Mesendoderm (in vitro differentiated cells): ENCODE results near the gene RAB31.
"Not testable (repeated sequence)": the region's sequence is repeated elsewhere in the genome, so short reads cannot be mapped to it uniquely, and the experiment has no call there.

ENCODE experiments used
- DNase-seq: peaks from one replicate; pipeline ENCODE4 v3.0.0; 2013
- H2AK5ac ChIP-seq: 2 replicates; pipeline ENCODE4 v1.6.1; 2013; ENCODE audit warnings: low read length, inconsistent platforms
- H2BK120ac ChIP-seq: 2 replicates; pipeline ENCODE4 v1.6.1; 2013; ENCODE audit warnings: low read depth, mild to moderate bottlenecking, low read length, moderate library complexity, mixed read lengths
- H2BK15ac ChIP-seq: replicated peaks from 2 replicates; pipeline ENCODE4 v1.6.1; 2013; ENCODE audit warnings: low read depth, mild to moderate bottlenecking, moderate library complexity
- H2BK5ac ChIP-seq: 2 replicates; pipeline ENCODE4 v1.6.1; 2013; ENCODE audit warnings: low read length, inconsistent platforms
- H3K18ac ChIP-seq: 2 replicates; pipeline ENCODE4 v1.6.1; 2013; ENCODE audit warnings: mild to moderate bottlenecking, low read length, mixed read lengths
- H3K23ac ChIP-seq: one replicate; pipeline ENCODE4 v1.6.1; 2013; ENCODE audit warnings: low read length
- H3K27ac ChIP-seq: 2 replicates; pipeline ENCODE4 v1.5.1; 2013; ENCODE audit warnings: low read depth, mild to moderate bottlenecking, inconsistent platforms, low read length, moderate library complexity
- H3K27me3 ChIP-seq: 2 replicates; pipeline ENCODE4 v1.6.1; 2013; ENCODE audit warnings: low read length, control low read depth, mild to moderate bottlenecking, inconsistent platforms; ENCODE audit not compliant: insufficient read depth, poor library complexity
- H3K36me3 ChIP-seq: 2 replicates; pipeline ENCODE4 v1.6.1; 2013; ENCODE audit warnings: low read length, inconsistent platforms; ENCODE audit not compliant: control insufficient read depth, insufficient read depth
- H3K4ac ChIP-seq: one replicate; pipeline ENCODE4 v1.6.1; 2013; ENCODE audit warnings: low read depth, mild to moderate bottlenecking, low read length, moderate library complexity
- H3K4me1 ChIP-seq: 2 replicates; pipeline ENCODE4 v1.6.1; 2013; ENCODE audit warnings: low read depth, low read length, inconsistent platforms; ENCODE audit not compliant: control insufficient read depth
- H3K4me2 ChIP-seq: 2 replicates; pipeline ENCODE4 v1.6.1; 2013; ENCODE audit warnings: low read length
- H3K4me3 ChIP-seq: 2 replicates; pipeline ENCODE4 v1.5.1; 2013; ENCODE audit warnings: mild to moderate bottlenecking, low read length
- H3K56ac ChIP-seq: one replicate; pipeline ENCODE4 v1.6.1; 2013; ENCODE audit warnings: low read length
- H3K79me1 ChIP-seq: 2 replicates; pipeline ENCODE4 v1.6.1; 2013; ENCODE audit warnings: low read length, inconsistent platforms
- H3K79me2 ChIP-seq: 2 replicates; pipeline ENCODE4 v1.6.1; 2013; ENCODE audit warnings: mild to moderate bottlenecking, low read length; ENCODE audit not compliant: control insufficient read depth, insufficient read depth
- H3K9ac ChIP-seq: 2 replicates; pipeline ENCODE4 v1.6.1; 2013; ENCODE audit warnings: low read length, inconsistent platforms
- H4K5ac ChIP-seq: one replicate; pipeline ENCODE4 v1.6.1; 2013; ENCODE audit warnings: low read length
- H4K8ac ChIP-seq: one replicate; pipeline ENCODE4 v1.6.1; 2013; ENCODE audit warnings: low read depth, mild to moderate bottlenecking, control low read depth, low read length, moderate library complexity
- WGBS: extraction: QIAGEN DNeasy Blood & Tissue Kit; methylation state at CpG from one replicate; pipeline ENCODE4 v1.1.7; 2013; ENCODE audit warnings: low lambda C conversion rate, missing lambda C conversion rate; ENCODE audit not compliant: insufficient coverage; ENCODE audit errors: extremely low coverage; 5-methylcytosine and 5-hydroxymethylcytosine counted together

RAB31 gene

DNA sequence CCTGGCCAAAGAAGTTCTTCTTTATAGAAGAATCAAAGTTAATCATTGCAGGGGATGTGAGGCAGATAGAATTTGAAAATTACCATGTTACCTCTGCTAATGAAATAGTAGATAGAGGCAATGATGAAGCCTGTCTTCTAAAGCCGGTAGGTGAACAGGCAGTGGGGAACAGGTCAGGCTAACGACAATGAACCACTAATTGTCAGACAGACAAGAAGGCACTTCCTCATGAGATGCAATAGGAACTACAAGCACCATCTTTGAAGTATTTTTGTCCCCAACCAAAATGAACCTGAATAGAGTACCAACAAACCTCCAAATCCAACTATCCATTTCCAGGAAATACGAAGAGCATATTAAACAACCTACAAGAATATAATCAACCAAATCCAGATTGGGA lies 41.6 kb upstream of the RAB31 start:
- Histone ChIP-seq H2BK15ac (no peak overlapping the region), H3K4ac (no peak overlapping the region), H3K27ac (no peak overlapping the region), H3K4me2 (no peak overlapping the region), H3K23ac (no peak overlapping the region), H3K4me3 (no peak overlapping the region), H3K36me3 (no peaks in the 10 kb centered on the region), H4K8ac (no peak overlapping the region), H3K27me3 (no peaks in the 10 kb centered on the region), H2AK5ac (no peak overlapping the region), H3K9ac (no peak overlapping the region), H2BK5ac (no peak overlapping the region), H3K79me1 (no peaks in the 10 kb centered on the region), H3K56ac (no peak overlapping the region), H4K5ac (no peak overlapping the region), H3K18ac (no peak overlapping the region), H3K4me1 (no peaks in the 10 kb centered on the region), H2BK120ac (no peak overlapping the region), H3K79me2 (no peaks in the 10 kb centered on the region)
- DNase-seq, result no peak
- WGBS, result 100% methylated on average over 1 of the region's 3 CpGs

GRCh38 chr18:9669016-9669415 lies 39.1 kb upstream of the RAB31 start:
- no peaks in the 10 kb centered on the region for H3K4me1 ChIP-seq
- H3K9ac ChIP-seq, result no peak overlapping the region
- no peak overlapping the region for H3K4ac ChIP-seq
- WGBS, result no CpG with 5 or more reads among the region's 3 CpGs
- no peak overlapping the region for H2BK120ac ChIP-seq
- no peak overlapping the region for H3K23ac ChIP-seq
- H3K27ac ChIP-seq, result no peak overlapping the region
- H3K27me3 ChIP-seq, result no peaks in the 10 kb centered on the region
- no peak overlapping the region for H2BK15ac ChIP-seq
- no peak overlapping the region for H3K56ac ChIP-seq
- H4K8ac ChIP-seq, result no peak overlapping the region
- no peak overlapping the region for H3K4me2 ChIP-seq
- H3K36me3 ChIP-seq, result no peaks in the 10 kb centered on the region
- H4K5ac ChIP-seq, result no peak overlapping the region
- no peak overlapping the region for H3K18ac ChIP-seq
- no peak overlapping the region for H2AK5ac ChIP-seq
- no peak overlapping the region for H3K4me3 ChIP-seq
- H2BK5ac ChIP-seq, result no peak overlapping the region
- H3K79me2 ChIP-seq, result no peaks in the 10 kb centered on the region
- DNase-seq, result no peak
- H3K79me1 ChIP-seq, result no peaks in the 10 kb centered on the region

DNA sequence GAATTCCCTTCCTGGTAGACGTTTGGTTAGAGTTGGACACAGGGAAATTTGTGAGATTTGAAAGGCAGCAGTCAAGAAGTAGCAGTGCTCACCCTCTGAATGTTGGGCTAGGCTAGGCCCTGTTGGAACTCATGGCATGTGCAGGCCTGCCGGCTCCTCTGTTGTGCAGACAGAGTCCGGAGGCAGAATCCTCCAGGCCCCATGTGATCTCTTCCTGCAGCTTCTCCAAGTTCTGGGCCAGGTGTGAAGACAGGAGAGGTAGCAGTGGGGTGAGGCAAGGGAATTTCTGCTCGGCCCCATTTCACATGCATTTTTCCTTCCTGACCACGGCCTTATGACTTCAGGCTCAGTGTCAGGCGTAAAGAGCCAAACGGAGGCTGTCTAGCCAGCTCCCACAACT lies 36.9 kb upstream of the RAB31 start:
- no peaks in the 10 kb centered on the region for H3K4me1 ChIP-seq
- H3K79me1 ChIP-seq, result no peaks in the 10 kb centered on the region
- H2AK5ac ChIP-seq, result no peak overlapping the region
- H3K4me2 ChIP-seq, result no peak overlapping the region
- H3K27ac ChIP-seq, result no peak overlapping the region
- no peak overlapping the region for H3K4me3 ChIP-seq
- no peak overlapping the region for H4K5ac ChIP-seq
- H3K79me2 ChIP-seq, result no peaks in the 10 kb centered on the region
- no peak overlapping the region for H4K8ac ChIP-seq
- no peak for DNase-seq
- no peaks in the 10 kb centered on the region for H3K27me3 ChIP-seq
- no peak overlapping the region for H2BK5ac ChIP-seq
- no peak overlapping the region for H2BK15ac ChIP-seq
- H3K18ac ChIP-seq, result peak overlapping the region; percentile 22
- no peak overlapping the region for H2BK120ac ChIP-seq
- no peak overlapping the region for H3K4ac ChIP-seq
- WGBS, result no CpG with 5 or more reads among the region's 7 CpGs
- no peaks in the 10 kb centered on the region for H3K36me3 ChIP-seq
- H3K56ac ChIP-seq, result no peak overlapping the region
- H3K23ac ChIP-seq, result no peak overlapping the region
- H3K9ac ChIP-seq, result no peak overlapping the region

- H2BK120ac ChIP-seq, result no peak overlapping the region
- H3K18ac ChIP-seq, result no peak overlapping the region
- no peak overlapping the region for H2BK5ac ChIP-seq
- no peak overlapping the region for H3K4me3 ChIP-seq
- no peaks in the 10 kb centered on the region for H3K4me1 ChIP-seq
- no peaks in the 10 kb centered on the region for H3K79me1 ChIP-seq
- H3K27me3 ChIP-seq, result no peaks in the 10 kb centered on the region
- no peak overlapping the region for H3K4me2 ChIP-seq
- H3K27ac ChIP-seq, result no peak overlapping the region
- H3K56ac ChIP-seq, result no peak overlapping the region
- no peaks in the 10 kb centered on the region for H3K79me2 ChIP-seq
- H4K8ac ChIP-seq, result no peak overlapping the region
- no CpG with 5 or more reads among the region's 8 CpGs for WGBS
- DNase-seq, result peak; percentile 87
- no peak overlapping the region for H2BK15ac ChIP-seq
- H3K23ac ChIP-seq, result no peak overlapping the region
- H2AK5ac ChIP-seq, result no peak overlapping the region
- no peak overlapping the region for H3K9ac ChIP-seq
- H4K5ac ChIP-seq, result no peak overlapping the region
- no peak overlapping the region for H3K4ac ChIP-seq
- H3K36me3 ChIP-seq, result no peaks in the 10 kb centered on the region
These were observed 34.5 kb upstream of the RAB31 start for GRCh38 chr18:9673296-9674251.

DNA sequence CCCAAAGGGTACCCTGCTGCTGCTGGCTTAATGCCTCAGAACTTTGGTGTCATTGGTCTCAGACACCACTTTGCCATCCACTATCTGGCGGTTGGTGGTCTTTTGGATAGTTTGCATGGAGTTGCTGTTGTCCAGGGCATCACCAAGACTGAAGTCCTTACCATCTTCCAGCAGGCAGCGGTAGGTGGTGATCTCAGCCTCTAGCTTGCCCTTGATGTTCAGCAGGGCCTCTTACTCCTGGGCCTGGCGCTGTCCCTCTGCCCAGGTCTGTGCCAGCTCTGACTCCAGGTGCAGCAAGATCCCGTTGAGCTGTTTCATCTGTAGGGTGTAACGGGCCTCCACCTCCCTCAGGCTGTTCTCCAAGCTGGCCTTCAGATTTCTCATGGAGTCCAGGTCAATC lies 29.9 kb upstream of the RAB31 start:
- WGBS, result no CpG with 5 or more reads among the region's 5 CpGs
- H3K23ac ChIP-seq, DNase-seq, H3K36me3 ChIP-seq, H3K18ac ChIP-seq, H3K4ac ChIP-seq, H3K56ac ChIP-seq, H2BK120ac ChIP-seq, H3K4me2 ChIP-seq, H3K4me3 ChIP-seq, H3K4me1 ChIP-seq, H3K27me3 ChIP-seq, H2BK15ac ChIP-seq, H2BK5ac ChIP-seq, H3K27ac ChIP-seq, H3K79me1 ChIP-seq, H2AK5ac ChIP-seq, H4K8ac ChIP-seq, H3K79me2 ChIP-seq, H4K5ac ChIP-seq, H3K9ac ChIP-seq: not testable (repeated sequence)

- Histone ChIP-seq H4K5ac (no peak overlapping the region), H3K27me3 (no peaks in the 10 kb centered on the region), H3K4me2 (no peak overlapping the region), H2AK5ac (no peak overlapping the region), H3K79me2 (no peaks in the 10 kb centered on the region), H3K4me1 (no peaks in the 10 kb centered on the region), H3K56ac (no peak overlapping the region), H3K36me3 (no peaks in the 10 kb centered on the region), H3K18ac (no peak overlapping the region), H3K9ac (no peak overlapping the region), H4K8ac (no peak overlapping the region), H2BK120ac (no peak overlapping the region), H3K4ac (no peak overlapping the region), H2BK5ac (no peak overlapping the region), H3K23ac (no peak overlapping the region), H3K79me1 (no peaks in the 10 kb centered on the region), H3K4me3 (no peak overlapping the region), H2BK15ac (no peak overlapping the region), H3K27ac (no peak overlapping the region)
- no CpG with 5 or more reads among the region's 17 CpGs for WGBS
- no peak for DNase-seq
These were observed 29.0 kb upstream of the RAB31 start for GRCh38 chr18:9679125-9679524.
